HepG2 (cell line): ENCODE measurements around the gene ZNF71. TPM values are rescaled to one million over a fixed set of nuclear protein-coding genes. Genes with fewer than 3 reads are reported as not detected.

Experiments
- ATAC-seq: fragments of 200-7000 bp; cut with Tn5 transposase; 3 replicates; pipeline ENCODE4 v1.9.1; 2020; ENCODE audit warnings: mild to moderate bottlenecking, moderate library complexity
- BruUV-seq: library from RNA; stranded (reverse); fragments of 400-500 nt; replicated peaks from 2 replicates; lab custom pipeline; 2021; lab: Mats Ljungman, UMichigan
- CTCF ChIA-PET: fragments of 300-600 bp; formaldehyde crosslinking; extraction: SDS; loops from one replicate; lab custom pipeline; 2021; ENCODE audit warnings: low total read pairs, inconsistent platforms, low intra/inter-chr PET ratio; lab: Yijun Ruan, JAX
- POLR2A ChIA-PET: fragments of 350-600 bp; sonication (Branson Sonifier 250); formaldehyde crosslinking; loops from one replicate; lab custom pipeline; 2020; ENCODE audit warnings: antibody characterized with exemption, inconsistent platforms; lab: Yijun Ruan, JAX
- DNase-seq: peaks from one replicate; pipeline ENCODE4 v3.0.0-alpha.2; 2015; ENCODE audit warnings: low spot score
- FAIRE-seq: peaks from 3 replicates; lab custom pipeline; 2011; peaks lifted over from hg19 to GRCh38; lab: Jason Lieb, UNC
- H2AFZ ChIP-seq: one replicate; pipeline ENCODE4 v1.6.1; 2011; ENCODE audit warnings: low read length, inconsistent platforms
- H3K27ac ChIP-seq: fragments of 300-600 bp; 3 replicates; pipeline ENCODE4 v1.8.0; 2011; ENCODE audit warnings: mixed run types, mild to moderate bottlenecking, mixed read lengths, low read length, inconsistent platforms; ENCODE audit not compliant: insufficient read depth; ENCODE audit errors: extremely low read length
- H3K27me3 ChIP-seq, 2 experiments: fragments of 200-600 bp in 1 of 2; 2 replicates in 1 of 2; 3 replicates in 1 of 2; pipeline versions ENCODE4 v1.6.0 to v1.8.0; 2011; ENCODE audit warnings: low read length in 2 of 2, mild to moderate bottlenecking in 2 of 2, moderate library complexity in 2 of 2, inconsistent platforms in 1 of 2; ENCODE audit not compliant: insufficient read depth in 2 of 2, control insufficient read depth in 1 of 2
- H3K36me3 ChIP-seq, 2 experiments: fragments of 200-600 bp in 1 of 2; replicated peaks in 1 of 2; 2 replicates in 1 of 2; 3 replicates in 1 of 2; pipeline versions ENCODE4 v1.5.1 to v1.8.0; 2011; ENCODE audit warnings: low read length in 2 of 2, inconsistent platforms in 1 of 2; ENCODE audit not compliant: insufficient read depth in 2 of 2, control insufficient read depth in 1 of 2
- H3K4me1 ChIP-seq: 2 replicates; pipeline ENCODE4 v1.5.1; 2012; ENCODE audit warnings: low read length, inconsistent platforms; ENCODE audit not compliant: insufficient read depth
- H3K4me2 ChIP-seq: 2 replicates; pipeline ENCODE4 v1.6.0; 2011; ENCODE audit warnings: low read depth, low read length, inconsistent platforms
- H3K4me3 ChIP-seq, 3 experiments: fragments of 200-600 bp in 1 of 3; sonication (generic), shearing (Covaris generic) in 1 of 3; replicated peaks in 1 of 3; 2 replicates each; pipeline ENCODE4 v1.5.1; 2011 to 2016; ENCODE audit warnings: low read length in 3 of 3, inconsistent platforms in 2 of 3, low read depth in 2 of 3, mild to moderate bottlenecking in 2 of 3, control low read depth in 1 of 3, mixed read lengths in 1 of 3; ENCODE audit not compliant: insufficient read depth in 1 of 3
- H3K79me2 ChIP-seq: one replicate; pipeline ENCODE4 v1.6.1; 2011; ENCODE audit warnings: low read length, inconsistent platforms; ENCODE audit not compliant: insufficient read depth
- H3K9ac ChIP-seq: 2 replicates; pipeline ENCODE4 v1.6.0; 2011; ENCODE audit warnings: mild to moderate bottlenecking, low read depth, low read length, inconsistent platforms; ENCODE audit not compliant: insufficient read depth
- H3K9me3 ChIP-seq: 2 replicates; pipeline ENCODE4 v1.5.1; 2012; ENCODE audit warnings: mild to moderate bottlenecking, low read length
- H4K20me1 ChIP-seq: 2 replicates; pipeline ENCODE4 v1.6.0; 2011; ENCODE audit warnings: inconsistent platforms, mild to moderate bottlenecking, low read length, moderate library complexity; ENCODE audit not compliant: insufficient read depth
- AGO1 ChIP-seq: fragments of 200-400 bp; formaldehyde crosslinking; IDR thresholded peaks from 2 replicates; pipeline ENCODE4 v1.6.1; 2017; ENCODE audit warnings: mild to moderate bottlenecking, low read depth, low read length, moderate library complexity; ENCODE audit not compliant: poor library complexity, severe bottlenecking
- ARID3A ChIP-seq: IDR thresholded peaks from 2 replicates; pipeline ENCODE4 v1.6.1; 2012; ENCODE audit warnings: low read depth, low read length, improper control_type of control experiment
- STAG1 ChIP-seq: sonication (generic); formaldehyde crosslinking; IDR thresholded peaks from 2 replicates; pipeline ENCODE4 v1.4.0; 2020; ENCODE audit warnings: missing genetic modification reagents
- TOPORS ChIP-seq: sonication (generic); formaldehyde crosslinking; IDR thresholded peaks from 2 replicates; pipeline ENCODE4 v1.8.0; 2023; ENCODE audit warnings: mild to moderate bottlenecking, missing genetic modification reagents
- ZFP37 ChIP-seq: sonication (generic); formaldehyde crosslinking; IDR thresholded peaks from 2 replicates; pipeline ENCODE4 v1.4.0; 2020; ENCODE audit warnings: missing genetic modification reagents, borderline replicate concordance
- ZNF264 ChIP-seq: sonication (generic); formaldehyde crosslinking; IDR thresholded peaks from 2 replicates; pipeline ENCODE4 v1.4.0; 2020; ENCODE audit warnings: missing genetic modification reagents
- WGBS: methylation state at CpG from one replicate; pipeline ENCODE4 v1.1.6; 2017; ENCODE audit warnings: low lambda C conversion rate; 5-methylcytosine and 5-hydroxymethylcytosine counted together
- in situ Hi-C: cut with HindIII; loops from 2 replicates; pipeline ENCODE4 v1.10.0; 2017; ENCODE audit warnings: low pct_unique_long_range_greater_than_20kb; ENCODE audit not compliant: extremely low pct_ligation_motif_present
- intact Hi-C: fragments of 100-400 bp; cut with micrococcal nuclease; formaldehyde crosslinking; loops from one replicate; pipeline ENCODE4 v1.10.0; 2022; ENCODE audit not compliant: unreplicated experiment
- polyA plus RNA-seq, 8 experiments: library from polyadenylated mRNA; depleted of rRNA in 3 of 8; stranded (reverse) in 7 of 8; unstranded in 1 of 8; fragments of >200 nt; fragmentation: Illumina TruSeq in 4 of 8; extraction: Trizol in 4 of 8; gene quantifications; 2 replicates each; pipeline versions ENCODE4 v1.2.1 to v1.2.3, GENCODE V29; 2011 to 2016; ENCODE audit warnings: low read depth in 4 of 8, missing spikeins in 1 of 8, mixed read lengths in 1 of 8; ENCODE audit not compliant: insufficient read depth in 1 of 8
- total RNA-seq, 5 experiments: library from RNA; depleted of rRNA; stranded (reverse); fragments of >200 nt; fragmentation: Illumina TruSeq; extraction: Trizol; gene quantifications; 2 replicates each; pipeline ENCODE4 v1.2.3, GENCODE V29; 2016; ENCODE audit warnings: low read depth in 1 of 5
- TF ChIP-seq, protein P1 (sequence below): sonication (generic); formaldehyde crosslinking; IDR thresholded peaks from 2 replicates; pipeline ENCODE4 v1.8.1; 2022; ENCODE audit warnings: low read depth, mild to moderate bottlenecking, missing genetic modification reagents
- TF ChIP-seq, protein P2 (sequence below): sonication (generic); formaldehyde crosslinking; IDR thresholded peaks from 2 replicates; pipeline ENCODE4 v1.5.0; 2020; ENCODE audit warnings: mild to moderate bottlenecking, missing genetic modification reagents, moderate library complexity

ZNF71 gene
- total and polyA plus RNA-seq, 2 of the 13 experiments (the other 11 are each of a cell fraction or from before 2014, with no cell fraction given), result 2.2 to 4.4 TPM

GRCh38 chr19:56594783-56595547, at the start of gene ZNF71 (continued):
- no peak for TF ChIP-seq ARID3A
- no peak for TF ChIP-seq AGO1
- TF ChIP-seq, protein P1, sequence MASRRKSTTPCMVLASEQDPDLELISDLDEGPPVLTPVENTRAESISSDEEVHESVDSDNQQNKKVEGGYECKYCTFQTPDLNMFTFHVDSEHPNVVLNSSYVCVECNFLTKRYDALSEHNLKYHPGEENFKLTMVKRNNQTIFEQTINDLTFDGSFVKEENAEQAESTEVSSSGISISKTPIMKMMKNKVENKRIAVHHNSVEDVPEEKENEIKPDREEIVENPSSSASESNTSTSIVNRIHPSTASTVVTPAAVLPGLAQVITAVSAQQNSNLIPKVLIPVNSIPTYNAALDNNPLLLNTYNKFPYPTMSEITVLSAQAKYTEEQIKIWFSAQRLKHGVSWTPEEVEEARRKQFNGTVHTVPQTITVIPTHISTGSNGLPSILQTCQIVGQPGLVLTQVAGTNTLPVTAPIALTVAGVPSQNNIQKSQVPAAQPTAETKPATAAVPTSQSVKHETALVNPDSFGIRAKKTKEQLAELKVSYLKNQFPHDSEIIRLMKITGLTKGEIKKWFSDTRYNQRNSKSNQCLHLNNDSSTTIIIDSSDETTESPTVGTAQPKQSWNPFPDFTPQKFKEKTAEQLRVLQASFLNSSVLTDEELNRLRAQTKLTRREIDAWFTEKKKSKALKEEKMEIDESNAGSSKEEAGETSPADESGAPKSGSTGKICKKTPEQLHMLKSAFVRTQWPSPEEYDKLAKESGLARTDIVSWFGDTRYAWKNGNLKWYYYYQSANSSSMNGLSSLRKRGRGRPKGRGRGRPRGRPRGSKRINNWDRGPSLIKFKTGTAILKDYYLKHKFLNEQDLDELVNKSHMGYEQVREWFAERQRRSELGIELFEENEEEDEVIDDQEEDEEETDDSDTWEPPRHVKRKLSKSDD (CRISPR knock-in tag), result no peak
- TF ChIP-seq ZFP37, result no peak; the same call in 1 of the 2 replicates

DNA sequence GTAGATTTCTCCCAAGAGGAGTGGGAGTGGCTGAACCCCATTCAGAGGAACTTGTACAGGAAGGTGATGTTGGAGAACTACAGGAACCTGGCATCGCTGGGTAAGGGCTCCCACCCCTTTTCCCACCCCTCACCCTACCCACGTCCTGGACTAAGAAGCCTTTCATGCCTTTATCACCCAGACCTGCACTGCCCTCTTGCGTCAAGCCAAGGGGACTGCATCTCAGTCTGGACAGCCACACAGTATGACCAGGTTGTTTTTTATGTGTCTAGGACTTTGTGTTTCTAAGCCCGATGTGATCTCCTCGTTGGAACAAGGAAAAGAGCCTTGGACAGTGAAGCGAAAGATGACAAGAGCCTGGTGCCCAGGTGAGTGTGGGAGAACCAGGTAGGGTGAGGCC, 47.6 kb upstream of the ZNF71 start:
- WGBS, result 6% methylated on average over 5 of the region's 6 CpGs
- ATAC-seq, result no peak

More for the DNA sequence above, 47.6 kb upstream of the ZNF71 start:
- no peak overlapping the region for H3K4me3 ChIP-seq
- H3K4me1 ChIP-seq, result no peaks in the 10 kb centered on the region
- FAIRE-seq, result no peak
- CTCF ChIA-PET, result no interaction called here
- intact Hi-C loops, result no loop called here
- no TSS peak for BruUV-seq
- TF ChIP-seq ZNF264 (CRISPR knock-in tag) (no peak), TOPORS (CRISPR knock-in tag) (no peak), STAG1 (CRISPR knock-in tag) (peak; percentile 19; the same call in 1 of the 2 replicates)
- TF ChIP-seq, protein P2, sequence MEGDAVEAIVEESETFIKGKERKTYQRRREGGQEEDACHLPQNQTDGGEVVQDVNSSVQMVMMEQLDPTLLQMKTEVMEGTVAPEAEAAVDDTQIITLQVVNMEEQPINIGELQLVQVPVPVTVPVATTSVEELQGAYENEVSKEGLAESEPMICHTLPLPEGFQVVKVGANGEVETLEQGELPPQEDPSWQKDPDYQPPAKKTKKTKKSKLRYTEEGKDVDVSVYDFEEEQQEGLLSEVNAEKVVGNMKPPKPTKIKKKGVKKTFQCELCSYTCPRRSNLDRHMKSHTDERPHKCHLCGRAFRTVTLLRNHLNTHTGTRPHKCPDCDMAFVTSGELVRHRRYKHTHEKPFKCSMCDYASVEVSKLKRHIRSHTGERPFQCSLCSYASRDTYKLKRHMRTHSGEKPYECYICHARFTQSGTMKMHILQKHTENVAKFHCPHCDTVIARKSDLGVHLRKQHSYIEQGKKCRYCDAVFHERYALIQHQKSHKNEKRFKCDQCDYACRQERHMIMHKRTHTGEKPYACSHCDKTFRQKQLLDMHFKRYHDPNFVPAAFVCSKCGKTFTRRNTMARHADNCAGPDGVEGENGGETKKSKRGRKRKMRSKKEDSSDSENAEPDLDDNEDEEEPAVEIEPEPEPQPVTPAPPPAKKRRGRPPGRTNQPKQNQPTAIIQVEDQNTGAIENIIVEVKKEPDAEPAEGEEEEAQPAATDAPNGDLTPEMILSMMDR, result peak; percentile 27
- no peak overlapping the region for H2AFZ ChIP-seq
- H3K27ac ChIP-seq, result no peak overlapping the region
- H3K79me2 ChIP-seq, result no peaks in the 10 kb centered on the region
- no peaks in the 10 kb centered on the region for H3K36me3 ChIP-seq
- POLR2A ChIA-PET, result no interaction called here
- in situ Hi-C loops, result no loop called here
- no peak for DNase-seq
- no peak overlapping the region for H3K9ac ChIP-seq
- H3K27me3 ChIP-seq, result no peaks in the 10 kb centered on the region
- no peak overlapping the region for H3K4me2 ChIP-seq
- H3K9me3 ChIP-seq, result peaks cover 88% of the 10 kb centered on the region
- no peaks in the 10 kb centered on the region for H4K20me1 ChIP-seq
